ENCODE data around the gene GABRR2. TPM values are rescaled to one million over a fixed set of nuclear protein-coding genes. Genes with fewer than 3 reads are reported as not detected.

GABRR2 gene
- total RNA-seq = under 1 TPM in 1 of 2 donors, not detected in 1; 0.34 TPM

DNA sequence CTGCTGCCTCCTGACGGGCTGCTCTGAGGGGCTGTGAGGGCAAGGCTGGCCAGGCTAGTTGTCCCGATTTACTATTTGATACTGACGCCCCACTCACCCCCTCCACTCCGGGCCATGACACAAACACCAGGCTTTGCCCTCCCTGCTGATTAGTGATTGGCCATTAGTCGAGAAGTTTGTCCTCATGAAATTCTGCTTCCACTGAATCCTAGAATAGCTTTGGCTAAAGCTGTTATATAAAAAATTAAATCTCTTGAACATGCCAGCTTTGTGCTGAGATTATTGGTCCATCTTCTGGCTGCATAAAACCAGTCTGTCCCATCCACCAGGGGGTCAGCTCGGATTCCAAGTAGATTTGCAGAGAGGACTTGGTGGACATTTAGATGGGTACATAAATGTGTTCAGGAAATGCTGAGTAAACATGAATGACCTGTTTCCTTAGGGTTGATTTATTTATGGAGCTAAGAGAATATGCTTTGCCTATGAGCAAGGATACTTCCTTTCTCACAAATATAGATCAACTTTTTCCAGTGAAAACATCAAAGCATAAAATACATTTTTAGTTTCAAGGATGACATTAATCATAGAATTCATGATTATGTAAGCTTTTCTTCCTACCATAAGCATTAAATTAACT is at the start of gene GABRR2:
Gene GABRR2, minus strand, starts transcription at position 51 of the 637 bp plus-strand sequence. CDS start 134 bp downstream, outside the sequence.

GRCh38 chr6:89352278-89353117 is 37.4 kb upstream of the GABRR2 start, which contains the start of gene UBE2J1:
Gene UBE2J1, minus strand, starts transcription at chr6:89352722. Its CDS starts 153 bp downstream, at chr6:89352569.

GRCh38 chr6:89217299-89217910 is 97.7 kb downstream of the GABRR2 start, which contains the start of gene GABRR1:
Gene GABRR1, minus strand, starts transcription at chr6:89217358. Its CDS starts 36 bp downstream, at chr6:89217322.

Other genes starting within 250 kb of the GABRR2 start
- 10 to 100 TPM; 13.3 to 36.8 TPM for gene PNRC1, start 234.5 kb downstream of the GABRR2 start, total RNA-seq
- 1 to 10 TPM; 1.7 TPM for gene SRSF12, start 197.2 kb downstream of the GABRR2 start, total RNA-seq
- 10 to 100 TPM in 1 of 2 donors, 1 to 10 TPM in 1; 3.8 to 11.3 TPM for gene PM20D2, start 169.2 kb downstream of the GABRR2 start, total RNA-seq
- not detected for gene GABRR1, start 97.9 kb downstream of the GABRR2 start, total RNA-seq
- 10 to 100 TPM; 28.2 to 34.3 TPM for gene UBE2J1, start 37.4 kb upstream of the GABRR2 start, total RNA-seq
- gene RRAGD, start 97.0 kb upstream of the GABRR2 start, total RNA-seq = 10 to 100 TPM; 29.0 to 32.3 TPM
- 1 to 10 TPM; 7.0 to 10.0 TPM for gene ANKRD6, start 117.9 kb upstream of the GABRR2 start, total RNA-seq

All from melanocyte of skin (primary cell).